GM11168 (cell line): ENCODE data around the gene HAGHL.
"Not testable (repeated sequence)": the region's sequence is repeated elsewhere in the genome, so short reads cannot be mapped to it uniquely, and the experiment has no call there.

Experiments
- in situ Hi-C: fragments of 300-500 bp; cut with MboI; formaldehyde crosslinking; loops from one replicate; pipeline ENCODE4 v1.12.0; 2022; ENCODE audit warnings: low sequenced_read_pairs; ENCODE audit not compliant: unreplicated experiment

The HAGHL gene

GRCh38 chr16:730666-731509 is 4.0 kb downstream of the HAGHL start:
- in situ Hi-C loops = no loop called here

GRCh38 chr16:732332-732731 is 5.4 kb downstream of the HAGHL start:
- in situ Hi-C loops = no loop called here

- in situ Hi-C loops = no loop called here
These were observed 6.0 kb downstream of the HAGHL start for GRCh38 chr16:732936-733335.

- in situ Hi-C loops = no loop called here
These were observed 6.7 kb downstream of the HAGHL start for GRCh38 chr16:733382-734207.

GRCh38 chr16:734208-734980 is 7.5 kb downstream of the HAGHL start:
- in situ Hi-C loops = no loop called here

DNA sequence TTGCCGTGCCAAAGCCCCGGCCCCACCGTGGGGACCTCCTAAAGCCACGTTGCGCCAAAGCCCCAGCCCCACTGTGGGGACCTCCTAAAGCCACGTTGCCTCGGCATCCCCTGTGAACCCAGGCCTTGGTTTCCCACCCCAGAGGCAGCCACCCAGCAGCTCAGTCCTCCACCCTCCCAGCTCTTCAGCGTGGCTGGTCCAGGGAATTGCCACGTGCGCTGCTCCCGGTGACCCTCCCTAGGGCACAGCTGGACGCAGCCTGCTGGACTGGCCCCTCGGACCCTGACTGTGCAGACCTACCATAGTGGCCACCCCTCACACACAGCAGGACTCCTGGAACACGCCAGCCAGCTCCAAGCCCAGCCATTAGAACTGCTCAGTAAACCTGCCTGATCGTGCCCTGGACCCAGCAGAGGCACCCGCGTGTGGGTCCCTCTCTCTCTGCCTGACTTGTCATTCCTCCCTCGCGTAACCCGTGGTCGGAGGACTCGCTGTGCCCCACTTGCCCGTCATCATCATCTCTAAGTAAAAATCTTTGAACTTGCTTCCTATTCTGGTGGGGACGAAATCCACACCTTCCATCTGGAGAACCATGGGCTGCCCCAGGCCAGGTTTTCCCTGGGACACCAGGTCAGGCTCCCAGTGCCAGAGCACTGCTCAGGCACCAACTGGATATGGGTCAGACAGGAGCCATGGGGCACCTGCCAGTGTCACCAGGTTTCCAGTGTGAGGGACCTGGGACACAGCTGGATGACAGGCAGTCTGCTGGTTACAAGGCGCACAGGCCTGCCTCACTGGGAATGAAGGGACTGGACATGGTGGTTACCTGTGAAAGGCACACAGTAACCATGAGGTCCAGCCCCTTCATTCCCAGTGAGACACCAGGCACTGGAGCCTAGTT is 8.3 kb downstream of the HAGHL start:
- in situ Hi-C loops = no loop called here

- in situ Hi-C loops = no loop called here
These were observed 9.1 kb downstream of the HAGHL start for GRCh38 chr16:735982-736453.

- in situ Hi-C loops = no loop called here
These were observed 10.1 kb downstream of the HAGHL start for GRCh38 chr16:736936-737481.

- in situ Hi-C loops = no loop called here
These were observed 12.9 kb downstream of the HAGHL start for GRCh38 chr16:739560-740458.

DNA sequence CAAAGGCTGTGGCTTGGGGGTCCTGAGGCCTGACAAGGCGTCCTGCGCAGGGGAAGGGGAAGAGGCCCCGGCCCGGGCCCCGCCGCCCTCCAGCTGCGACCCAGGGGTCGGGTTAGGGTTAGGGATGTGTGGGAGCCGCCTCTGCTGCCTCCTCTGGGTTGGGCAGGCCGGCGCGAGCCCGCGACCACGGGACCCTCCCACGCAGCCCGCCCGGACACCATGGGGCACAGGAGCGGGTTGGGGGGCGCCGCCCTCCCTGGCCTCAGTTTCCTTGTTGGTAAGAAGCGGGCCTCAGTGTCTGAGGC is 13.5 kb downstream of the HAGHL start:
- in situ Hi-C loops = no loop called here

- in situ Hi-C loops = no loop called here
These were observed 14.0 kb downstream of the HAGHL start, which contains the start of gene CIAO3 for GRCh38 chr16:740764-741505. CIAO3 (minus strand) TSS chr16:740997; CDS start chr16:740985, 12 bp downstream.

- in situ Hi-C loops = no loop called here
These were observed 15.2 kb downstream of the HAGHL start for GRCh38 chr16:741986-742629.

DNA sequence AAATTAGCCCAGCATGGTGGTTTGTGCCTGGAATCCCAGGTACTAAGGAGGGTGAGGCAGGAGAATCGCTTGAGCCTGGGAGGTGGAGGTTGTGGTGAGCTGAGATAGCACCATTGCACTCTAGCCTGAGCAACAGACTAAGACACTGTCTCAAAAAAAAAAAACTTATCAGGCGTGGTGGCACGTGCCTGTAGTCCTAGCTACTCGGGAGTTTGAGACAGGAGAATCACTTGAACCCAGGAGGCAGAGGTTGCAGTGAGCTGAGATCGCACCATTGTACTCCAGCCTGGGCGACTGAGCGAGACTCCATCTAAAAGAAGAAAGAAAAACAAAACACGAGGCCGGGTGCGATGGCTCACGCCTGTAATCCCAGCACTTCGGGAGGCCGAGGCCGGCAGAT is 16.0 kb downstream of the HAGHL start:
- in situ Hi-C loops = not testable (repeated sequence)

GRCh38 chr16:743794-744500 is 17.0 kb downstream of the HAGHL start:
- in situ Hi-C loops = no loop called here

DNA sequence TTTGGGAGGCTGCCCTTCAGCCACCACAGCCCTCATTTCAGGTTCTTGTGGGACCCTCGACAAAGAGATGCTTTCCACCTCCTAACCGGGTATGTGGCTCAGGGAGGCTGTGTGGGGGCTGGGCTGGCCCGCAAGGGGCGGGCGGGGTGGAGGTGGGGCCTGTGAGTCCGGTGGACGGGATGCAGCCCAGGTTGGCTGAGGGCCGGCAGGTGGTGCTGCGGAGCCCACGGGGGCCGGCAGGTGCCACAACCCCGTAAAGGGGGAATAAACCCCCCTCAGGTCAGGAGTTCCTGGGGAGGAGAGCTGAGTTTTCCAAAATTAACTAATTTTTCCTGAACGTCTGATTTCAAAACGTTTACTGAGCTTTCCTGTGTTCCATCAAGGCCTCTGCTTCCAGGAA is 18.8 kb downstream of the HAGHL start:
- in situ Hi-C loops = no loop called here

DNA sequence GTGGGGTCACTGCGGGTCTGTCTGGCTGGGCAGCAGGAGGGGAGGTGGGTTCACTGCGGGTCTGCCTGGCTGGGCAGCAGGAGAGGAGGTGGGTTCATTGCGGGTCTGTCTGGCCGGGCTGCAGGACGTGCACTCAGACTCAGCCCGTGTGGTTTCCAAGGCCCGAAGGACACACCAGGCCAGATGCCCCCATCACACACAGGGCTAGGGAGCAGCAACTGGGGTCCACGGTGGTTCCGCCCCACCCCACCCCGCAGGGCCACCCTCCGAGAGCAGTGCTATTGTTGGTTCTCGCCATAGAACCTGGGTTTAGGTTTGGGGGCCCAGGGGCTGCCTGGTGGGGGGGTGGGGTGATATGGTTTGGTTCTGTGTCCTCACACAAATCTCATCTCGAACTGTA is 19.7 kb downstream of the HAGHL start:
- in situ Hi-C loops = no loop called here
